HG03135 (cell line): ENCODE measurements around the gene SC5D.
A peak's percentile ranks its signal among the peaks of the same experiment; 100 is the strongest.

Source experiments
- ATAC-seq: cut with Tn5 transposase; IDR thresholded peaks from one replicate; pipeline ENCODE4 v1.9.1; 2021; ENCODE audit warnings: mild to moderate bottlenecking, moderate library complexity; ENCODE audit not compliant: unreplicated experiment

SC5D gene

GRCh38 chr11:121328176-121328966 is 35.8 kb downstream of the SC5D start:
- no peak for ATAC-seq

GRCh38 chr11:121328967-121329679 is 36.6 kb downstream of the SC5D start:
- no peak for ATAC-seq

GRCh38 chr11:121329781-121330395 is 37.3 kb downstream of the SC5D start:
- no peak for ATAC-seq

GRCh38 chr11:121330614-121331435 is 38.3 kb downstream of the SC5D start:
- no peak for ATAC-seq

GRCh38 chr11:121334973-121335710 is 42.6 kb downstream of the SC5D start:
- ATAC-seq, result no peak

GRCh38 chr11:121336279-121336937 is 43.8 kb downstream of the SC5D start:
- no peak for ATAC-seq

GRCh38 chr11:121337078-121337477 is 44.5 kb downstream of the SC5D start:
- peak; percentile 42 for ATAC-seq

GRCh38 chr11:121337740-121338272 is 45.2 kb downstream of the SC5D start:
- ATAC-seq, result no peak

- no peak for ATAC-seq
Observed at GRCh38 chr11:121338536-121338935, 46.0 kb downstream of the SC5D start.

GRCh38 chr11:121340032-121340580 is 47.5 kb downstream of the SC5D start:
- no peak for ATAC-seq

- no peak for ATAC-seq
Observed at GRCh38 chr11:121341609-121342008, 49.0 kb downstream of the SC5D start.

- ATAC-seq, result no peak
Observed at GRCh38 chr11:121344824-121345223, 52.3 kb downstream of the SC5D start.

GRCh38 chr11:121347094-121347493 is 54.5 kb downstream of the SC5D start:
- no peak for ATAC-seq

GRCh38 chr11:121347813-121348212 is 55.2 kb downstream of the SC5D start:
- ATAC-seq, result no peak

GRCh38 chr11:121348220-121348875 is 55.8 kb downstream of the SC5D start:
- no peak for ATAC-seq

GRCh38 chr11:121349790-121350189 is 57.2 kb downstream of the SC5D start:
- no peak for ATAC-seq

GRCh38 chr11:121350314-121351082 is 57.9 kb downstream of the SC5D start:
- no peak for ATAC-seq

GRCh38 chr11:121351083-121351630 is 58.6 kb downstream of the SC5D start:
- no peak for ATAC-seq
